ENCODE data around the gene MST1R. TPM values are rescaled to one million over a fixed set of nuclear protein-coding genes. Genes with fewer than 3 reads are reported as not detected.

The MST1R gene
- total RNA-seq: 13.3 and 19.9 TPM in 2 replicates

GRCh38 chr3:49903451-49904424 is at the start of gene MST1R:
Gene MST1R (minus strand): TSS chr3:49903873. CDS start chr3:49903609, 264 bp downstream.

GRCh38 chr3:49939858-49940666 is 36.4 kb upstream of the MST1R start, which contains the start of gene RBM6:
Gene RBM6 (plus strand): TSS chr3:49940150. CDS start chr3:49962642, 22,492 bp downstream.

DNA sequence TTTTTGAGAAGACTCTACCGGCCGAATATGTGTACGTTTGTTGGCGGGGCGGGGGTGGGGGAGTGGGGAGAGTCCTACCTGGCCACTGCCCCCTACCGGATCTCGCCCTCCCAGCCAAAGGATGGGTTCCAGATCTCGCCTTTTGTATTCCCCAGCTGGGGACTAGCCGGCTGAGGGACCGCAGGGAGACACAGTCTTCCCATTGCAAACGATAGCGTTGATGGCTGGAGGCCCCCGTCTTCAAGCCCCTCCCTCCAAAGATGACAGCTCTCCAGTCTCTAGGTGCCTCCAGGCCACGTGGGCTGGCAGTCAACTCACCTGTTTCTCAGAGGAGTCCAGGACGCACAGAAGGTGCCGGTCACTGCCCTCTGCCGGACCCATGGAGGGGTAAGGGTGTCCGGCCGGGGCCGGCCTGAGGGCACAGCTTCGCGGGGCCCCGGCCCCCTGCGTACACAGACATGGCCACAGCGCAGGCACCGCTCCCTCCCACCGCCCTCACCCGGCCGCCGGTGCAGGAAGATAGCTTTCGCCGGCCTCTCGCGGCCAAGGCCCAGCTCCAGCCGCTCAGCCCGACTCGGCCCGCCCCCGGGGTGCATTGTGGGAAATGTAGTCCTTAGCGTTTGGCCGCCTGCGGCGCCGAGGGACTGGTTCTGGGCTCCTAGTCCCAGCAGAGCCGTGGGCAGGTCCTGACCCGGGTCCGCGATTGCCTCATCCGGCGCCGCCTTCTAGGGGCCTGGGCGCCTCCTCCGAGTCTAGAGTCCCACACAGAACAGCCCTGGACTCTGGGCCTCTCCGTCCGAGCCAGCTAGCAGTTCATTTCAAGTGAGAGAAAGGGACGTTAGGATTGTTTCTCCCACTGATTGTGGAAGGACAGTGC is 25.9 kb upstream of the MST1R start, which contains the start of gene MON1A:
MON1A (minus strand) TSS at position 521 of the 877 bp plus-strand sequence. CDS start 16,465 bp downstream, outside the sequence.

GRCh38 chr3:49869525-49870126 is 34.0 kb downstream of the MST1R start, which contains the start of gene CAMKV:
Gene CAMKV (minus strand): TSS chr3:49869906. CDS start chr3:49862388, 7,518 bp downstream.

DNA sequence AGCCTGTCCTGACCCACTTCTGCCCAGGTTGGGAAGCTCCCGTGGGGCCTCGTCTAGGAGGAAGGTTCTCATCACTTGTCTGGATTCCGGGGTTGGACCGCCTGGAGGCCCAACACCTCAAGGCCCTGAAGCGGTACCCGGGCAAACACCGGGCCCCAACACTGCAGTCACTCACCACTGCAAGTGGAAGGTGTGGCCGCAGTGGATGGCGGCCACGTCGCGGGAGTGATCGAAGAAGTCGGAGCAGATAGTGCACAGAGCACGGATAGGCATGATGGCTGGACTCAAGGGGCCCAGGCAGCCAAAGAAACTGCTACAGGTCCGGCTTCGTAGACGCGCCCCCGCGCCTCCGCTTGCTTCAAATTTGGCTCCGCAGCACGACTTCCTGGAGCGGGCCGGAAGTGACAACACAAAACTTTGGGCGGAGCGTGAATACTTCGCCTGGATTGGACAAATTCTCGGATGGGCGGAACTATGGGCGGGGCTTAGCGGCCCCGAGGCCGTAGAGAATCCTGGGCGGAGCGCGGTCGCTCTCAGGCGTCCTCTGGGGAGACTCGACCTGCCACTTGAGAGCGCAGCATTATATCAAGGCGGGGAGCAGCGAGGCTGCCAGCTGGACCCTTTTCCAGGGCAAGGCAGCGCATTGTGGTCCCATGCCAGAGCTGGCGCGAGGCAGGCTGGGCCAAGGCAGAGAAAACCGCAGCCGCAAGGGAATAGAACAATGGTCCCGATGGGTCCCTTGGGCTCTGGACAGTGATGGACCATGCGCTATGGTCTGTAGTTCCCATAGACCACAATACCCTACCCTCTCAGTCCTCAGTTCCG is 47.3 kb downstream of the MST1R start, which contains the start of gene TRAIP:
TRAIP (minus strand) TSS at position 384 of the 825 bp plus-strand sequence; CDS start at position 273, 111 bp downstream.

Other genes with a start within 250 kb of the MST1R start
- 130 and 163 TPM in 2 replicates for gene APEH, start 229.5 kb downstream of the MST1R start, total RNA-seq
- 3.5 and 4.2 TPM in 2 replicates for gene MST1, start 214.4 kb downstream of the MST1R start, total RNA-seq
- gene RNF123, start 214.3 kb downstream of the MST1R start, total RNA-seq: 19.6 and 23.8 TPM in 2 replicates
- gene AMIGO3, start 184.2 kb downstream of the MST1R start, total RNA-seq: 0.19 and 0.42 TPM in 2 replicates
- 47.8 and 50.9 TPM in 2 replicates for gene GMPPB, start 179.9 kb downstream of the MST1R start, total RNA-seq
- gene IP6K1, start 117.3 kb downstream of the MST1R start, total RNA-seq: 16.5 and 20.7 TPM in 2 replicates
- not detected in 2 replicates for gene CDHR4, start 104.0 kb downstream of the MST1R start, total RNA-seq
- 21.7 and 28.6 TPM in 2 replicates for gene INKA1, start 100.6 kb downstream of the MST1R start, total RNA-seq
- gene UBA7, start 89.9 kb downstream of the MST1R start, total RNA-seq: 3.2 and 5.8 TPM in 2 replicates
- gene TRAIP, start 47.3 kb downstream of the MST1R start, total RNA-seq: 7.9 and 8.5 TPM in 2 replicates
- not detected in 2 replicates for gene CAMKV, start 34.0 kb downstream of the MST1R start, total RNA-seq
- 15.4 and 20.8 TPM in 2 replicates for gene MON1A, start 25.9 kb upstream of the MST1R start, total RNA-seq
- gene RBM6, start 36.3 kb upstream of the MST1R start, total RNA-seq: 28.6 and 34.2 TPM in 2 replicates
- gene RBM5, start 185.0 kb upstream of the MST1R start, total RNA-seq: 30.3 and 59.5 TPM in 2 replicates

Measured in airway epithelial cell (primary cell).